Smooth muscle cell (in vitro differentiated cells): Measurements from ENCODE around the gene NEK6. TPM values are rescaled to one million over a fixed set of nuclear protein-coding genes. Genes with fewer than 3 reads are reported as not detected.

Source experiments
- DNase-seq: peaks from one replicate; lab custom pipeline; 2025; ENCODE audit not compliant: unreplicated experiment; lab: John Stamatoyannopoulos, UW
- H2AFZ ChIP-seq: fragments of 200-600 bp; sonication (generic); 2 replicates; pipeline ENCODE4 v1.6.0; 2016; ENCODE audit warnings: antibody characterized with exemption, low read depth, mild to moderate bottlenecking
- H3F3A ChIP-seq: fragments of 200-600 bp; sonication (generic); 2 replicates; pipeline ENCODE4 v1.6.0; 2017; ENCODE audit warnings: antibody characterized with exemption, low read depth
- H3K27ac ChIP-seq: fragments of 200-600 bp; sonication (generic); 2 replicates; pipeline ENCODE4 v1.5.1; 2016; ENCODE audit warnings: low read depth, mild to moderate bottlenecking
- H3K27me3 ChIP-seq: fragments of 200-600 bp; sonication (generic); 2 replicates; pipeline ENCODE4 v1.6.1; 2016; ENCODE audit warnings: low read depth, mild to moderate bottlenecking
- H3K36me3 ChIP-seq: fragments of 200-600 bp; sonication (generic); 2 replicates; pipeline ENCODE4 v1.5.1; 2016; ENCODE audit warnings: low read depth
- H3K4me1 ChIP-seq: fragments of 200-600 bp; sonication (generic); 2 replicates; pipeline ENCODE4 v1.5.1; 2016; ENCODE audit warnings: low read depth
- H3K4me2 ChIP-seq: fragments of 200-600 bp; sonication (generic); 2 replicates; pipeline ENCODE4 v1.6.0; 2016; ENCODE audit warnings: mild to moderate bottlenecking
- H3K4me3 ChIP-seq: fragments of 200-600 bp; sonication (generic); 2 replicates; pipeline ENCODE4 v1.5.1; 2016; ENCODE audit warnings: mild to moderate bottlenecking
- H3K79me2 ChIP-seq: fragments of 200-600 bp; sonication (generic); 2 replicates; pipeline ENCODE4 v1.6.0; 2016; ENCODE audit warnings: low read depth, mild to moderate bottlenecking
- H3K9ac ChIP-seq: fragments of 200-600 bp; sonication (generic); 2 replicates; pipeline ENCODE4 v1.6.0; 2016; ENCODE audit warnings: low read depth
- H3K9me3 ChIP-seq: fragments of 200-600 bp; sonication (generic); replicated peaks from 2 replicates; pipeline ENCODE4 v1.5.1; 2016; ENCODE audit warnings: low read depth
- H4K20me1 ChIP-seq: fragments of 200-600 bp; sonication (generic); 2 replicates; pipeline ENCODE4 v1.6.0; 2016; ENCODE audit warnings: low read depth
- CTCF ChIP-seq: fragments of 200-600 bp; sonication (generic); IDR thresholded peaks from 2 replicates; pipeline ENCODE4 v1.5.1; 2017; ENCODE audit warnings: borderline replicate concordance, mild to moderate bottlenecking, antibody characterized with exemption; ENCODE audit not compliant: insufficient read depth, poor library complexity, severe bottlenecking
- WGBS: methylation state at CpG from one replicate; pipeline ENCODE4 v1.1.7; 2016; ENCODE audit warnings: low lambda C conversion rate; 5-methylcytosine and 5-hydroxymethylcytosine counted together
- polyA plus RNA-seq: library from polyadenylated mRNA; unstranded; fragments of >200 nt; fragmentation: Nextera tagmentation; extraction: Ambion mirVana; gene quantifications from 2 replicates; pipeline ENCODE4 v1.2.1, GENCODE V29; 2016
- total RNA-seq: library from RNA; depleted of rRNA; stranded (reverse); fragments of >200 nt; gene quantifications from 2 replicates; pipeline ENCODE4 v1.2.3, GENCODE V29; 2014

NEK6 gene
- total and polyA plus RNA-seq, 2 experiments from 2014 or later = 45.9 to 108 TPM

GRCh38 chr9:124351672-124352468 lies 94.1 kb downstream of the NEK6 start:
- Histone ChIP-seq H3K27ac (no peak overlapping the region), H3K4me2 (no peak overlapping the region), H3K9ac (no peak overlapping the region), H3K9me3 (no peaks in the 10 kb centered on the region), H2AFZ (no peak overlapping the region), H3F3A (peaks cover 5% of the 10 kb centered on the region), H4K20me1 (peaks cover 89% of the 10 kb centered on the region), H3K4me3 (no peak overlapping the region), H3K27me3 (no peaks in the 10 kb centered on the region), H3K4me1 (no peaks in the 10 kb centered on the region), H3K79me2 (no peaks in the 10 kb centered on the region), H3K36me3 (peaks cover 6% of the 10 kb centered on the region)
- 93% methylated on average over 15 of the region's 15 CpGs for WGBS
- no peak for TF ChIP-seq CTCF
- no peak for DNase-seq

- Histone ChIP-seq H4K20me1 (peaks cover 92% of the 10 kb centered on the region), H2AFZ (no peak overlapping the region), H3K4me1 (no peaks in the 10 kb centered on the region), H3K79me2 (no peaks in the 10 kb centered on the region), H3K27me3 (no peaks in the 10 kb centered on the region), H3K9me3 (no peaks in the 10 kb centered on the region), H3K4me2 (no peak overlapping the region), H3K9ac (no peak overlapping the region), H3F3A (peaks cover 5% of the 10 kb centered on the region), H3K27ac (no peak overlapping the region), H3K4me3 (no peak overlapping the region), H3K36me3 (peaks cover 6% of the 10 kb centered on the region)
- WGBS = 97% methylated on average over 8 of the region's 8 CpGs
- no peak for DNase-seq
- no peak for TF ChIP-seq CTCF
These were observed 94.9 kb downstream of the NEK6 start for GRCh38 chr9:124352616-124353015.

- Histone ChIP-seq H3K4me2 (no peak overlapping the region), H3K9ac (no peak overlapping the region), H3K4me3 (no peak overlapping the region), H3K9me3 (no peaks in the 10 kb centered on the region), H3K27ac (no peak overlapping the region), H3K27me3 (no peaks in the 10 kb centered on the region), H3K79me2 (no peaks in the 10 kb centered on the region), H3K4me1 (no peaks in the 10 kb centered on the region), H3F3A (peaks cover 5% of the 10 kb centered on the region), H2AFZ (no peak overlapping the region), H3K36me3 (peaks cover 6% of the 10 kb centered on the region), H4K20me1 (peaks cover 93% of the 10 kb centered on the region)
- 95% methylated on average over 7 of the region's 7 CpGs for WGBS
- TF ChIP-seq CTCF = no peak
- DNase-seq = no peak
These were observed 95.5 kb downstream of the NEK6 start for GRCh38 chr9:124353166-124353768.
